Adipose tissue (tissue), 3 donors: ENCODE results near the gene TSEN2. TPM values are rescaled to one million over a fixed set of nuclear protein-coding genes. Genes with fewer than 3 reads are reported as not detected.
"Not testable (repeated sequence)": the region's sequence is repeated elsewhere in the genome, so short reads cannot be mapped to it uniquely, and the experiment has no call there.

ENCODE experiments used
- H3K27ac ChIP-seq: one replicate; pipeline ENCODE4 v1.5.1; 2013; ENCODE audit warnings: low read depth, low read length
- WGBS, 3 donors: extraction: QIAGEN DNeasy Blood & Tissue Kit; methylation state at CpG; one replicate each; pipeline ENCODE4 v1.1.7; 2013; 5-methylcytosine and 5-hydroxymethylcytosine counted together
- polyA plus RNA-seq, 3 donors: library from polyadenylated mRNA; stranded (reverse); fragments of 200-250 nt; gene quantifications; one replicate each; pipeline ENCODE4 v1.2.3, GENCODE V29; 2013
- donor health status: healthy with polysubstance abuse.
- donor health status: Bipolar disorder and iron deficiency.
- donor health status: healthy.

The TSEN2 gene
- polyA plus RNA-seq, 3 donors: 9.4 to 12.5 (median 12.4) TPM

DNA sequence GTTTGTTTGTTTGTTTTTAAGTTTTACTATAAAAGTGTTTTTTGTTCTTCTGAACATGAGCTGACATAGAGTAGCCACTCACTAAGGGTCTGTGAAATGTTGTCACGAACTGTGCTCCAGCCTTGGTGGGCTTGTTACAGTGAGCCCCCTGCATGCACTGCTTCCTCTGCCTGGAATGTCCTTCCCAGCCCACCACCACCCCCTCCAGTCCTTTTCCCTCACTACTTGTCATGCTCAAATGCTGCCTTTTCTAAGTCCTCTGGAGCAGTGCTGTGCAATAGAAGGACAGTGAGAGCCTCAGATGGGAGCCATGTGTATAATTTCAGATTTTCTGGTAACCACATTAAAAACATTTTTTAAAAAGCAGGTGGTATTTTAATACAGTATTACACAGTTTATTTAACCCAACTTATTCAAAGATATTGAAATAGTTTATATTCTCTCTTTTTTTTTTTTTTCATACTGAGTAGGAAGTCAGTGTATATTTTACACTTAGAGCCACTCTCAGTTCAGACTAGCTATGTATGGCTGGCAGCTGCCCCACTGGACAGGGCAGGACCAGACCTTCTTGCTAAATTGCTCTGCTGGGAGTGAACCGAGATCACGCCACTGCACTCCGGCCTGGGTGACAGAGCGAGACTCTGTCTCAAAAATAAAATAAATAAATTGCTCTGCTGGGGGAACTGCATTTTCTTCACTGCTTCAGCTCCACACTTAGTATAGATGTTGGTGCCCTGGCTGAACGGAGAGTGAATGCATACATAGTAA is 34.2 kb downstream of the TSEN2 start:
- no peak overlapping the region for H3K27ac ChIP-seq
- WGBS, 3 donors: 63 to 93% (median 89%) methylated on average over 6 of the region's 6 CpGs

DNA sequence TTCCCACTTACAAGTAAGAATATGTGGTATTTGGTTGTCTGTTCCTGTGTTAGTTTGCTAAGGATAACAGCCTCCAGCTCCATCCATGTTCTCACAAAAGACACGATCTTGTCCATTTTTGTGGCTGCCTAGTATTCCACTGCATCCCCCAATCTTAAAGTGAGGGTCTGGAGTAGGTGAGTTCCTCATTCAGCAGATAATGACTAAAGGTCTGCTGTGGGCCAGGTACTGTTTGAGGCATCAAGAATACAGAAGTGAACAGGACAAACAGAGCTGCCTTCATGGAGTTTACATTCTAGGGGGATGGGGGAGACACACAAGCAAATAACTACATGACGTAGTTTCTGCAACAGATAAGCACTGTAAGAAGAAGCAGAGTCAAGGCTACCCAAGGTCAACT is 36.7 kb downstream of the TSEN2 start:
- H3K27ac ChIP-seq: no peak overlapping the region
- WGBS, 3 donors: 77 to 99% (median 97%) methylated on average over 2 of the region's 2 CpGs

DNA sequence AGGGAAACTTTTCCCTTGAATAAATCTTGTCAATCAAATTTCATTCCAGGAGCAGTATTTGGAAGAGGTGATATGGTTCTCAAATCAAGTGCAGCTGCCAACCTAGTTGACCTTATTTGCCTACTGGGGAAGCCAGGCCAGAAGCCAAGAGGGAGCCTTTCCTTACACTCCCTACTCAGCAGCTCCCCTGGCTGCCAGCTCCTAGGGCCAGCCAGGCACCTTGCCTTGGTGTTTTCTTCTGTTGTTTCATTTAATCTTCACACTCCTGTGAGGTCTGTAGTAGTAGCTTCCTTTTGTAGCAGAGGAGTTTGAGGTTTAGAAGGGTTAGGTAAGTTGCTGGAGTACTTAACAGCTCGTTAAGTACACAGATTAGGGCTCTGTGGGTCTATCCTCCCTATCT is 38.4 kb downstream of the TSEN2 start:
- no peak overlapping the region for H3K27ac ChIP-seq
- 46 to 98% (median 96%) methylated on average over 1 of the region's 1 CpG for WGBS, 3 donors

DNA sequence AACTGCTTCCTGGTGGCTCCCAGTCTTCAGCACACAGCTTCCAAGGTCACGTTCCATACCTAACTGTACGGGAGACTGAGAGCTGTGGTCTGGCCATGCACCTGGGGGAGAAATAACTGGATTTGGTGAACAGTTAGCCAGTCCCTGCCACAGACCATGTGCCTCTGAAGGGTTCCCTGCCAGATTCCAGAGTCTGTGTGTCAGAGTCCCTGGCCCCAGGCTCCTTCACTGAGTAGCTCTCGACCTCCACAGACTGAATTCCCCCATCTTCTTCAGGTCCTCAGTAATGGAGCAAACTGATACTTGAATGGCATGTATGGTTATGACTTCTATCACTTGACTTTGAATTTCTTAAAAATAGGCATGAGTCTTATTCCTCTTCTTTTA is 43.5 kb downstream of the TSEN2 start:
- no peak overlapping the region for H3K27ac ChIP-seq
- 87 to 94% (median 90%) methylated on average over 3 of the region's 3 CpGs for WGBS, 3 donors

DNA sequence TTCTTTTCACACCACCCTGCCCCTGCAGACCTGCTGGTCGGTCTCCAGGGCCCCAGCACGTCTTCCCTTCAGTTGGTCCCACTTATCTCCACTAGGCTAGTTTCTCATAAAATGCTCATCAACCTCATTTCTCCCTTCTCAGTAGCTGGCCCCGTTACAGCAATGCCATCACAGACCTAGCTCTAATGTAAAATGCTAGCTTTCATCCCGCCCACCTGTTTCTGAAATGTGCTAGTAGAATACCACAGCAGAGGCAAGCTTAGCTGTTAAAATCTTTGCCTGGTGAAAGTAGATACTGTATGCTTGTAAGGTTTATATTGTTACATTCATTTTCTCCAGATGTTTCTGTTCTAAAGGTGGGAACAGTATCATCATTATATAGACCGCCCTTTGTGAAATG is 47.9 kb downstream of the TSEN2 start:
- no peak overlapping the region for H3K27ac ChIP-seq
- 93 to 97% (median 94%) methylated on average over 5 of the region's 5 CpGs for WGBS, 3 donors

DNA sequence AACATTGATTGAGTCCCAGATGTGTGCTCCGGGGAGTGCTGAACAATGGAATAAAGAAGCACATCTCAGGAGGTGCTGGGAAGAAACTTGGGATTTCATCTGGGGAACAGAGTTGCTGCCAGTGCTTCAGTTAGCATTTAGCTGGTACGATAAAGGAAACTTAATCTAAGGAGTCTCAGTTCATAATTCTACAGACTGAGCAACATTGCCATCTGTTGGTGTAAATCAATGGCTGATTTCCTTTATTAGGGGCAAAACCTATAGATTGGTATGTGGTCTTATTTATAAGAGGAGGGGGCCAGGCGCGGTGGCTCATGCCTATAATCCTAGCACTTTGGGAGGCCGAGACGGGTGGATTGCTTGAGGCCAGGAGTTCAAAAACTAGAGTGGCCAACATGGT is 52.1 kb downstream of the TSEN2 start:
- 81 to 88% (median 86%) methylated on average over 6 of the region's 6 CpGs for WGBS, 3 donors
- no peak overlapping the region for H3K27ac ChIP-seq

DNA sequence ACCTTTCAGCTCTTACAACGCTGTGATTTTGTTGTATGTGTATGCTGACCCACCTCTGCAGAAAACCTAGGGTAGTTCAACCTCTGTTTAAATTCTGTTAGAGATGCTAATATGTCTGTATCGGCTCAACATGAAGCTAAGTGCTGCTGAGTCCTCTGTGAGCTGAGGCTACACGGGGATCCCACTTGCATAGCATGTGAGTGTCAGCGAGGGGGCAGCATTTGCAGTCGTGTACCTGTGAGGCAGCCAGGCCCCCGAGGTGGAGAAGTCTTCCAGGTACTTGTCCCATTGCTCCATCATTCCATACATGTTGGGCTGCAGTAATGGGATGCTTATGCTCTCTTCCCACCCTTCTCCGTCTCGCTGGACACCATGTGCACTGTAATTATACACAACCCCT is 57.3 kb downstream of the TSEN2 start:
- 70 to 75% (median 73%) methylated on average over 8 of the region's 8 CpGs for WGBS, 3 donors
- no peak overlapping the region for H3K27ac ChIP-seq

DNA sequence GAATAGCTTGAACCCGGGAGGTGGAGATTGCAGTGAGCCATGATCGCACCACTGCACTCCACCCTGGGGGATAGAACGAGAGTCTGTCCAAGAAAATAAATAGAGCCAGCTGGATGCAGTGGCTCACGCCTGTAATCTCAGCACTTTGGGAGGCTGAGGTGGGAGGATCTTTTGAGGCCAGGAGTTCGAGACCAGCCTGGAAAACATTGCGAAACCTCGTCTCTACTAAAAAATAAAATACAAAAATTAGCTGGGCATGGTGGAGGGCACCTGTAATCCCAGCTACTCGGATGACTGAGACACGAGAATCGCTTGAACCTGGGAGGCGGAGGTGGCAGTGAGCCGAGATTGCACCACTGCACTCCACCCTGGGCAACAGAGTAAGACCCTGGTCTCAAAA is 59.2 kb downstream of the TSEN2 start:
- 85 to 89% (median 89%) methylated on average over 12 of the region's 12 CpGs for WGBS, 3 donors
- not testable (repeated sequence) for H3K27ac ChIP-seq

DNA sequence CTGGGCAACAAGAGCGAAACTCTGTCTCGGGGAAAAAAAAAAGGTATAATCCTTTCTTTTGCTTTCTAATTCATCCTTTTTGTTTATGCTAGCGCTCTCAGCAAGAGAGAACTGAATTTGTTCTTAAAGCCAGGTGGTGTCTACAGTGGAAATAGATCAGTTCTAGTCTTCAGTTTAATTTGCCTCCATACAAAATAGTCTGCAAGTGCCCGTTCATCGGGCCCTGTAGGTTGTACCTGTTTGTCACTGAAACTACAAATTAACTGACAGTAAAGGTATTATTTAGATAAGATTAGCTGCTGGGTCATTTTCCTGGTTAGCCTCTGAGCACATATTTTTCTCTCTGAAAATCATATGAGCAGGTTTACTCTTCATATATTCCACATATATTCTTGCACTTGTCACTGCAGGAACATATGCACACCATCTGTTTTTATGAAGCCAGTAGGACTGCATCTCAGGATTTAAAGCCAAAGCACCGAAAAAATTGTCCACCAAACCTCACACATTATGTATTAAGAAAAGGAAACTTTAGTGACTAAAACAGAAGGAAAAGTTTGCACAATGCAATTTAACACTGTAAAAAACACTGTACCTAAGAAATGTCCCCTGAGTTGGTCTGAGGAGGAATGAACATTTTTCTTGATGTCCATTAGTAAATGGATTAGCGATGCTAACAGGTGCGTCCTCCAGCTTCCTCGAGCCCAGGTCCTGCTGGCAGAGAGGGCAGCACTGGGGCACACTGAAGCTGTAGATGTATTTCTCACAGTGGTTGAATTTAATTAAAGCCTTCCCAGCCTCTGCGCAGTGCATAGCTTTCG is 60.6 kb downstream of the TSEN2 start:
- 35 to 77% (median 71%) methylated on average over 11 of the region's 11 CpGs for WGBS, 3 donors
- no peak overlapping the region for H3K27ac ChIP-seq

DNA sequence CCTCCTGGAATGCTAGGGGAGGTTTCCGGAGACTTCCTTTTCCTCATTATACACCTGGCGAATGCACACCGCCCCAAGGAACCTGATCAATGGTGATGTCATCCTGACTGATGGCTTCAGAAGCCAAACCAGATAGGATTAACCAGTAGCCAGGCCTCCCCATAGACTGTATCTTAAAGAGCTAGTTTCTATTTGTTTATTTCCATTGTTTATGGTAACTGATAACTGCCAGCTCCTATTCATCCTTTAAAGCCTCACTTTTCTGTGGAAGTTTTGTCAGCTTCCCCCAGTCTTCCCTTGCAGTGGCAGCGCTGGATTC is 61.2 kb downstream of the TSEN2 start, which contains the start of gene MKRN2OS:
TSS of gene MKRN2OS (minus strand) at position 27 of the 319 bp plus-strand sequence. CDS start 35 bp downstream, outside the sequence.
- H3K27ac ChIP-seq: no peak within 1 kb of the TSS
- WGBS, 3 donors: 23 to 64% (median 53%) methylated on average over 4 of the region's 4 CpGs

DNA sequence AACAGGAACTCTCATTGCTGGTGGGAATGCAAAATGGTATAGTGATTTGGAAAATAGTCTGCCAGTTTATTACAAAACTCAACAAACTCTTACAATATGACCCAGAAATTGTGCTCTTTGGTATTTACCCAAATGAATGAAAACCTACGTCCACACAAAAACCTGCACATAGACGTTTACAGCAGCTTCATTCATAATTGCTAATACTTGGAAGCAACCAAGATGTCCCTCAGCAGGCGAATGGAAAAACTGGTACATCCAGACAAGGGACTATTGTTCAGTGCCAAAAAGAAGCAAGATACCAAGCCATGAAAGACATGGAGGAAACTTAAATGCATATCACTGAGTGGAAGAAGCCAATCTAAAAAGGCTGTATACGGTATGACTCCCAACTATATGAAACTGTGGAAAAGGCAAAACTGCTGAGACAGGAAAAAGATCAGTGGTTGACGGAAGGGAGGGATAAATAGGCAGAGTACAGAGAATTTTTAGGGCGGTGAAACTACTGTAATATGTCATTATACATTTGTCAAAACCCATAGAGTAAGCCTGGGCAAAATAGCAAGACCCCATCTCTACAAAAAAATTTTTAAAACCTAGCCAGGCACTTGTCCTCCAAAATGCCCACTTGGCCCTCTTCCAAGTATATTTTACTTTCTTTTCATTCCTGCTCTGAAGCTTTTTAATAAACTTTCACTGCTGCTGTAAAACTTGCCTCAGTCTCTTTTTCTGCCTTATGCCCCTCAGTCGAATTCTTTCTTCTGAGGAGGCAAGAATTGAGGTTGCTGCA is 65.9 kb downstream of the TSEN2 start:
- no peak overlapping the region for H3K27ac ChIP-seq
- WGBS, 3 donors: 65 to 72% (median 69%) methylated on average over 7 of the region's 7 CpGs

DNA sequence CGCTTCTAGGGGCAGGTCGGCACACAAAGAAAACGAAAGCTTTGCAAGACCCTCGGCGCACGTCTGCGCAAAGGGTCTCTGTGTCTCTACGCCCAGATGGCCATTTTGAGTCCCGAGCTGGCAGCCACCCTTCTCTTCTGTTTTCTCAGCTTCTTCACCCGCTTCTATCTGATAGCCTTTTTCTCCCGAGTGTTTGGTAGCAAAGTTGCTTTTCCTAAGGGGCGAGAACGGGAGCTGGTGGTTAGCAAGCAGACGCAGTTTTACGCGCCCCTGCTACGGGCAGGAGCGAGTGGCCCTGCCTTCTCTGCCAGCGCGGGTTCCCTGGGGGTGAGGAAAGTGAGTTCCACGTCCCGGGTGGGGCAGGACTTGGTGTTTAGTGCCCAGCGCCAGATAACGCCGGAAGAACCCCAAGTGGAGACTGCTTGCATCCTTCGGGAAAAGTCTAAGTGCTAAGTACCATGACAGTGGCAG is 69.7 kb downstream of the TSEN2 start:
- 2 to 11% (median 3%) methylated on average over 26 of the region's 26 CpGs for WGBS, 3 donors
- no peak overlapping the region for H3K27ac ChIP-seq

DNA sequence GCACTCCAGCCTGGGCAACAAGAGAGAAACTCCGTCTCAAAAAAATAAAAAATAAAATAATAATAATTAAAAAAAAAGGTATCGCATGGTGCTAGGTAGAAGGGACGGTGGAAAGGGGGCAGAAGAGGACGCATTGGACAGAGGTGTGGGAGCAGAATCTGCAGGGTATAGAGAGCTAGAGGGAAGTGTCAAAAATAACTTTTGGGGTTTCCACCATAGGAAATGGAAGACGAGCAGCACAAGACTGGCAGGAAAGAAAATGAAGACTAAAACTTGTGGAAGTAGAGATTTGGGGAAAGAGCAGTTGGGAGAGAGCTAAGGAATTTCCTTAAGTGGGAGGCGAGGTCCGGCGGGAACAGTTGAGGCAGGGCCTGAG is 72.0 kb downstream of the TSEN2 start:
- H3K27ac ChIP-seq: peak overlapping the region; percentile 71
- WGBS, 3 donors: 1 to 3% (median 1%) methylated on average over 8 of the region's 8 CpGs

DNA sequence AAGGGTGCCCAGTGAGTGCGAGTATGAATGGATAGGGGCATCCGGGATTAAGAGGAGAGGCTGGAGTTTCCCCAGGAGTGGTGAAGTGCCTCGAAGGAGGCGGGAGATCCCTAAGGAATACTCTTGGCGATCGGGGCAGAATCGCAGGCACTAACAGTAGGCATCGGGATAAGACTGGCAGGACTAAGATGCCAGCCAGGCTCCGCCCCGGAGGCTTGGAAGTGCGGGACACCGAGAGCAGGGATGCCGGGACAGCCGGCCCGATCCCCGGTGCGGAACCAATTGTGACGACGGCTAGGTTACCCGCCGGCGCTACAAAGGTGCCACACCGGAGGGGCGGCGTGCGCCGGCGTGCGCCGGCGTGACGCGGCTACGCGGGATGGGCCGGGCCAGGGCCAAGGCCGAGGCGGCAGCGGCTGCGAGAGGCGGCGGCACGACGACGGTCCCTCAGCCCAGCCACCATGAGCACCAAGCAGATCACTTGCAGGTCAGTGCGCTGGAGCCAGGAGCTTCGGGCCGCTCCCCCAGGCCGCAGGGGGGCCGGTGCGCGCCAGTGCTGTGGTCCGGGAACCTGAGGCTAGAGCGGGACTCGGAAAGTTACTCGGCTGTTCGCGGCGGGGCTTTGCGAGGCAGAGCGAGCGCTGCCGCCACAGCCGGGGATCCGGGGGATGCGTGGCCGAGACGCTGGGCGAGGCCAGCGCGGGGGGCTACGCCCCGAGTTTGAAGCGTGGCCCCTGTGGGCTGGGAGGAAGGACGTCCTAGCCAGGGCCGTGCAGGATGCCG is 72.6 kb downstream of the TSEN2 start, which contains the start of gene MKRN2:
TSS of gene MKRN2 (plus strand) at position 398 of the 783 bp plus-strand sequence. CDS start at position 462, 64 bp downstream.
- 0 to 1% (median 0%) methylated on average over 61 to 77 of the region's 77 CpGs for WGBS, 3 donors
- peak within 1 kb of the TSS; percentile 93 for H3K27ac ChIP-seq

DNA sequence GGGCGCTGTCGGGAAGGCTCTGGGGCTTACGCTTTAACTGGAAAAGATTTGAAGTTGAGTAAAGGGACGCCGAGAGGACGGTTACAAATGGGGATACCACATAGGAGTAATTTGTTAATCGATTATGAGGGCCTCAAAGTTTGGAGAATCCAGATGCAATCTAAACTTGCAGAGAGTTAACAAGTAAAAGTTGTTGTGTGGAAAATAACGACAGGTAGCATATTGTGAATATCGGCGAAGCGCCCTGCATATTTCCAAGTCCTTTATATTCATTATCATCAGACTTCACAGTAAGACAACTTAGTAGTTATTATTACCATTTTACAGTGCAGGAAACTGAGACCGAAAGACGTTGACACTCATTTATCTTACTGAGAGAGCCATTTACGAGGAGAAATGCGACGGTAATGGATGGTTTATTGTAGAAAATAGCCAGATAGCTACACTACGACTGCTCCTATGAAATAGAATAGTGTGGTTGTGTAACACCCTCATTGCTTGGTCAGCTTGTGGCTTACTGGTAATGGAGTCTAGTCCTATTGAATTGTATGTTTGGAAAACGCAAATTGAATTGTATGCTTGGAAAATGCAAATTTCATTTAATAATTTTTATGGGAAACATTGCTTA is 73.3 kb downstream of the TSEN2 start:
- 1 to 2% (median 1%) methylated on average over 18 of the region's 18 CpGs for WGBS, 3 donors
- peak overlapping the region; percentile 93 for H3K27ac ChIP-seq

DNA sequence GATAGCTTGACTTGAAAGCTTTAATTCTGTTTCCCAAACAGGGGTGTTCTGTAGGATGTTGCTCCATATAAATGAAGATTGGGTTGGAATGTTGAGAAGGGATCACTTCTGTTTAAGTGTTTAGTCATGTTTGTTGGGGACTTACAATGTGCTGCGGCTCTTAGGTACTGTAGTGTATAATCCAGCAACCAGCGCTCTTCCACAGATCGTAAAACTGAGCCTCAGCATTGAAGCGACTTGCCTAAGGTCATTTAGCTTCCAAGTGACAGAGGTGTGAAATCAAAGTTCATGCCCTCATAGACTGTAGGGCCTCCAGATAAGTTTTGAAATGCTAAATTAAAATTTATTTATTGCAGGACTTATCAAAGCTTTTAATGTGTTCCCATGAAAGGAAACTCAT is 74.4 kb downstream of the TSEN2 start:
- WGBS, 3 donors: 48 to 87% (median 78%) methylated on average over 4 of the region's 4 CpGs
- no peak overlapping the region for H3K27ac ChIP-seq

DNA sequence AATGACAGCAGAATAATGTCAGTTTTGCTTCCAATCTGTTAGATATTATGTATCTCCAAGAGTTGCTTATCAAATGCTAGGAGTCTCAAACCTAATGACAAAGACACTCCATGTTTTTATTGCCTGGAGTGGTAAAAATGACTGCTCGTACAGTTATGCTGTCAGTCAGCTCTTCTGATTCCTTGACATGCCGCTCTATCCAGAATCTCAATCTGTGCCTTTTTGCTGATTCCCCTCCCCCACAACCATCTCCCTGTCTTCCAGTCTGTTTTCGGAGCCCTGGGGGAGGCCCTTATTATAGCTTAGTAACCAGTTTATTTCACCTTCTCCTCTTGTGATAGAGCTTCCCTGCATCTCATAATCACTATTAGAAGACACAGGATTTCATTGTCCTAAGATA is 75.2 kb downstream of the TSEN2 start:
- H3K27ac ChIP-seq: no peak overlapping the region
- WGBS, 3 donors: 66 to 85% (median 85%) methylated on average over 3 of the region's 3 CpGs
